ENCODE results near the gene ATOH7. TPM values are rescaled to one million over a fixed set of nuclear protein-coding genes. Genes with fewer than 3 reads are reported as not detected.

Gene ATOH7
- total RNA-seq, 1 experiment from 2014 or later: not detected

- peak; percentile 95 for ATAC-seq
- intact Hi-C loops (cut with micrococcal nuclease): no loop called here
- POLR2A ChIA-PET: interaction anchor here (0.5 kb wide), 1 partner anchor 1116 kb away, joined by 5 read pairs; no protein-coding TSS in a partner anchor
- TF ChIP-seq JUND (IDR thresholded peaks at IDR 0.05): no peak
- no peak for TF ChIP-seq ZBTB33 (IDR thresholded peaks at IDR 0.05; ENCODE audit: extremely low read depth, insufficient replicate concordance, low read length)
- TF ChIP-seq ZNF274 (IDR thresholded peaks at IDR 0.05; ENCODE audit: low read depth, low read length): no peak
- TF ChIP-seq RAD21 (IDR thresholded peaks at IDR 0.05; ENCODE audit: low read depth): no peak
- no peak for TF ChIP-seq CTCF (IDR thresholded peaks at IDR 0.05 in 2 of 3, conservative IDR thresholded peaks at IDR 0.05 in 1 of 3; ENCODE audit: borderline replicate concordance in 1 of 3, insufficient read depth in 1 of 3, low read depth in 2 of 3, low read length in 2 of 3)
- TF ChIP-seq REST (IDR thresholded peaks at IDR 0.05; ENCODE audit: low read depth): no peak
- no peak for TF ChIP-seq POLR2A (IDR thresholded peaks at IDR 0.05; ENCODE audit: borderline replicate concordance, extremely low read depth, insufficient read depth, insufficient read length)
- TF ChIP-seq, protein P1, sequence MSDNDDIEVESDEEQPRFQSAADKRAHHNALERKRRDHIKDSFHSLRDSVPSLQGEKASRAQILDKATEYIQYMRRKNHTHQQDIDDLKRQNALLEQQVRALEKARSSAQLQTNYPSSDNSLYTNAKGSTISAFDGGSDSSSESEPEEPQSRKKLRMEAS (IDR thresholded peaks at IDR 0.05): peak; percentile 94
- no peak for TF ChIP-seq EZH2 (IDR thresholded peaks at IDR 0.05)
- TF ChIP-seq FOSL1 (IDR thresholded peaks at IDR 0.05; ENCODE audit: low read depth): no peak
- no peak for TF ChIP-seq SRF (IDR thresholded peaks at IDR 0.05; ENCODE audit: low read depth)
- TF ChIP-seq POLR2AphosphoS5 (IDR thresholded peaks at IDR 0.05; ENCODE audit: low read depth, low read length): peak; percentile 60
- TF ChIP-seq SIN3A (IDR thresholded peaks at IDR 0.05; ENCODE audit: low read depth): no peak
- peak; percentile 71 for TF ChIP-seq CBX3 (IDR thresholded peaks at IDR 0.05; ENCODE audit: low read depth)
- no peak for TF ChIP-seq YY1 (IDR thresholded peaks at IDR 0.05; ENCODE audit: extremely low read depth, insufficient replicate concordance, low read depth, low read length)
- no peak for TF ChIP-seq TCF7L2 (IDR thresholded peaks at IDR 0.05; ENCODE audit: borderline replicate concordance, extremely low read depth, insufficient read depth, insufficient read length)
- no peak for TF ChIP-seq ELF1 (IDR thresholded peaks at IDR 0.05; ENCODE audit: borderline replicate concordance, low read depth)
- no peak for TF ChIP-seq ATF3 (IDR thresholded peaks at IDR 0.05)
- peak; percentile 28; the same call in 1 of the 2 replicates for TF ChIP-seq EGR1 (IDR thresholded peaks at IDR 0.05; ENCODE audit: low read depth)
These were observed 652 bp downstream of the ATOH7 start for GRCh38 chr10:68231106-68231816.

More at GRCh38 chr10:68231106-68231816, 652 bp downstream of the ATOH7 start:
- H3K9me3 ChIP-seq (ENCODE audit: control insufficient read depth in 1 of 2, insufficient read depth in 1 of 2, low read depth in 1 of 2, low read length in 2 of 2): no peaks in the 10 kb centered on the region
- RAD21 ChIA-PET (ENCODE audit: low non-redundant PET in 1 of 2, low total read pairs in 2 of 2, uncharacterized antibody in 2 of 2, unreplicated experiment in 2 of 2): no interaction called here
- H3K4me3 ChIP-seq (replicated peaks in 1 of 2; ENCODE audit: low read depth in 1 of 2, low read length in 2 of 2): peak overlapping the region; percentile 42 to 57
- H3K4me2 ChIP-seq (ENCODE audit: low read length): peak overlapping the region; percentile 89
- no peaks in the 10 kb centered on the region for H3K79me2 ChIP-seq (ENCODE audit: insufficient read depth, low read length)
- peaks cover 5 to 13% of the 10 kb centered on the region in 2 experiments; a peak in 3 of 4 replicates for H3K4me1 ChIP-seq (ENCODE audit: control insufficient read depth in 1 of 2, insufficient read depth in 2 of 2, low read length in 2 of 2)
- peak overlapping the region; percentile 9; the same call in 1 of the 2 replicates for H3K27ac ChIP-seq (ENCODE audit: low read depth, low read length)
- no peaks in the 10 kb centered on the region for H3K9me2 ChIP-seq (ENCODE audit: insufficient read depth)
- no TSS peak for BruUV-seq (replicated peaks)
- no peaks in the 10 kb centered on the region for H4K20me1 ChIP-seq (ENCODE audit: insufficient read depth)
- CTCF ChIA-PET: interaction anchor here (1.0 to 1.1 kb wide), 2 partner anchors 18 to 71 kb away, joined by 3 read pairs; no protein-coding TSS in a partner anchor
- H3K36me3 ChIP-seq (ENCODE audit: control insufficient read depth in 1 of 2, insufficient read depth in 2 of 2, low read length in 2 of 2): no peaks in the 10 kb centered on the region
- peak; percentile 45 for DNase-seq (ENCODE audit: low read depth, low spot score)
- no peaks in the 10 kb centered on the region for H3K27me3 ChIP-seq (ENCODE audit: insufficient read depth, low read length)
- peak overlapping the region; percentile 94 for H2AFZ ChIP-seq (ENCODE audit: low read depth, low read length, poor library complexity, severe bottlenecking)
- peak overlapping the region; percentile 54 for H3K9ac ChIP-seq (ENCODE audit: low read length)
